ENCODE data around the gene ZNF341.

Gene ZNF341

GRCh38 chr20:33703498-33704137 is 28.2 kb upstream of the ZNF341 start:
- no peak for DNase-seq

- no peak for DNase-seq
These were observed 27.4 kb upstream of the ZNF341 start for GRCh38 chr20:33704197-33704924.

- no peak for DNase-seq
These were observed 24.1 kb upstream of the ZNF341 start for GRCh38 chr20:33707668-33708067.

- no peak for DNase-seq
These were observed 22.4 kb upstream of the ZNF341 start for GRCh38 chr20:33709398-33709797.

GRCh38 chr20:33709905-33710541 is 21.8 kb upstream of the ZNF341 start:
- DNase-seq: no peak

GRCh38 chr20:33710681-33711445 is 20.9 kb upstream of the ZNF341 start:
- no peak for DNase-seq

GRCh38 chr20:33711446-33711738 is 20.4 kb upstream of the ZNF341 start:
- DNase-seq: no peak

- DNase-seq: no peak
These were observed 17.9 kb upstream of the ZNF341 start for GRCh38 chr20:33713865-33714367.

- DNase-seq: no peak
These were observed 15.3 kb upstream of the ZNF341 start for GRCh38 chr20:33716498-33716897.

- DNase-seq: no peak
These were observed 12.4 kb upstream of the ZNF341 start for GRCh38 chr20:33719277-33719988.

GRCh38 chr20:33719989-33720709 is 11.6 kb upstream of the ZNF341 start, which contains the start of gene PXMP4:
Gene PXMP4, minus strand, starts transcription at chr20:33720310. Its CDS starts 103 bp downstream, at chr20:33720207.
- DNase-seq: peak; percentile 98 to 99

GRCh38 chr20:33721391-33722140 is 10.2 kb upstream of the ZNF341 start:
- DNase-seq: no peak

- no peak for DNase-seq
These were observed 7.2 kb upstream of the ZNF341 start for GRCh38 chr20:33724439-33725094.

- no peak for DNase-seq
These were observed 6.1 kb upstream of the ZNF341 start for GRCh38 chr20:33725607-33726264.

GRCh38 chr20:33727115-33727479 is 4.7 kb upstream of the ZNF341 start:
- DNase-seq: no peak

- no peak for DNase-seq
These were observed 4.0 kb upstream of the ZNF341 start for GRCh38 chr20:33727806-33728205.

- DNase-seq: no peak
These were observed 3.3 kb upstream of the ZNF341 start for GRCh38 chr20:33728463-33728862.

GRCh38 chr20:33729101-33729500 is 2.7 kb upstream of the ZNF341 start:
- DNase-seq: no peak

- no peak for DNase-seq
These were observed 677 bp upstream of the ZNF341 start for GRCh38 chr20:33730946-33731692.
